Trophoblast cell (in vitro differentiated cells and primary cell): Measurements from ENCODE around the gene FAM20C.
"Not testable (repeated sequence)": the region's sequence is repeated elsewhere in the genome, so short reads cannot be mapped to it uniquely, and the experiment has no call there.

ENCODE experiments used
- DNase-seq, 2 donors: peaks; one replicate each; pipeline ENCODE4 v3.0.0-alpha.2; 2016
- H2AFZ ChIP-seq: 2 replicates; pipeline ENCODE4 v1.6.1; 2013; ENCODE audit warnings: low read length, moderate library complexity, mild to moderate bottlenecking; ENCODE audit not compliant: insufficient read depth, poor library complexity
- H2AK5ac ChIP-seq: 2 replicates; pipeline ENCODE4 v1.6.1; 2013; ENCODE audit warnings: mild to moderate bottlenecking, low read length
- H2BK120ac ChIP-seq: 2 replicates; pipeline ENCODE4 v1.6.1; 2013; ENCODE audit warnings: low read length, mild to moderate bottlenecking, moderate library complexity; ENCODE audit not compliant: insufficient read depth, poor library complexity
- H2BK12ac ChIP-seq: 2 replicates; pipeline ENCODE4 v1.6.1; 2013; ENCODE audit warnings: mild to moderate bottlenecking, low read length, moderate library complexity
- H2BK5ac ChIP-seq: 2 replicates; pipeline ENCODE4 v1.6.1; 2013; ENCODE audit warnings: low read length, low read depth, moderate library complexity, mild to moderate bottlenecking; ENCODE audit not compliant: poor library complexity
- H3K14ac ChIP-seq: 2 replicates; pipeline ENCODE4 v1.6.1; 2013; ENCODE audit warnings: mild to moderate bottlenecking, low read length
- H3K18ac ChIP-seq: 2 replicates; pipeline ENCODE4 v1.6.1; 2013; ENCODE audit warnings: mild to moderate bottlenecking, low read length
- H3K23ac ChIP-seq: 2 replicates; pipeline ENCODE4 v1.6.1; 2013; ENCODE audit warnings: low read length
- H3K27ac ChIP-seq: 2 replicates; pipeline ENCODE4 v1.5.1; 2013; ENCODE audit warnings: low read depth, mild to moderate bottlenecking, inconsistent platforms, low read length, moderate library complexity
- H3K27me3 ChIP-seq: 2 replicates; pipeline ENCODE4 v1.6.1; 2013; ENCODE audit warnings: inconsistent platforms, mild to moderate bottlenecking, low read length, moderate library complexity; ENCODE audit not compliant: insufficient read depth
- H3K36me3 ChIP-seq, 2 experiments: 1 replicate in 1 of 2; 2 replicates in 1 of 2; pipeline ENCODE4 v1.6.1; 2013; ENCODE audit warnings: low read length in 2 of 2, mild to moderate bottlenecking in 2 of 2, moderate library complexity in 1 of 2; ENCODE audit not compliant: insufficient read depth in 2 of 2, control insufficient read depth in 1 of 2
- H3K4ac ChIP-seq: 2 replicates; pipeline ENCODE4 v1.6.1; 2013; ENCODE audit warnings: low read depth, mild to moderate bottlenecking, low read length, moderate library complexity
- H3K4me1 ChIP-seq, 2 experiments: 1 replicate in 1 of 2; 2 replicates in 1 of 2; pipeline ENCODE4 v1.6.1; 2013; ENCODE audit warnings: low read length in 2 of 2, mild to moderate bottlenecking in 2 of 2, moderate library complexity in 1 of 2; ENCODE audit not compliant: insufficient read depth in 2 of 2, control insufficient read depth in 1 of 2
- H3K4me2 ChIP-seq: 2 replicates; pipeline ENCODE4 v1.6.1; 2013; ENCODE audit warnings: inconsistent platforms, mild to moderate bottlenecking, low read length, moderate library complexity
- H3K4me3 ChIP-seq: 2 replicates; pipeline ENCODE4 v1.5.1; 2013; ENCODE audit warnings: mild to moderate bottlenecking, low read depth, low read length, inconsistent platforms
- H3K79me1 ChIP-seq: one replicate; pipeline ENCODE4 v1.6.1; 2013; ENCODE audit warnings: low read length
- H3K79me2 ChIP-seq: 2 replicates; pipeline ENCODE4 v1.6.1; 2013; ENCODE audit warnings: low read length, mild to moderate bottlenecking; ENCODE audit not compliant: control insufficient read depth, insufficient read depth, poor library complexity
- H3K9ac ChIP-seq: 2 replicates; pipeline ENCODE4 v1.6.1; 2013; ENCODE audit warnings: mild to moderate bottlenecking, low read length
- H3K9me3 ChIP-seq: 2 replicates; pipeline ENCODE4 v1.6.1; 2013; ENCODE audit warnings: low read depth, mild to moderate bottlenecking, control low read depth, inconsistent platforms, low read length; ENCODE audit not compliant: insufficient read depth
- H4K12ac ChIP-seq: 2 replicates; pipeline ENCODE4 v1.6.1; 2013; ENCODE audit warnings: low read depth, mild to moderate bottlenecking, low read length, moderate library complexity
- H4K8ac ChIP-seq: 2 replicates; pipeline ENCODE4 v1.6.1; 2013; ENCODE audit warnings: low read depth, mild to moderate bottlenecking, low read length, moderate library complexity
- H4K91ac ChIP-seq: one replicate; pipeline ENCODE4 v1.6.1; 2013; ENCODE audit warnings: low read depth, mild to moderate bottlenecking, low read length, moderate library complexity
- WGBS: extraction: QIAGEN DNeasy Blood & Tissue Kit; methylation state at CpG from one replicate; pipeline ENCODE4 v1.1.7; 2013; ENCODE audit warnings: missing lambda C conversion rate; ENCODE audit not compliant: insufficient read length, insufficient coverage; ENCODE audit errors: extremely low coverage; 5-methylcytosine and 5-hydroxymethylcytosine counted together

The FAM20C gene

GRCh38 chr7:261341-262250 lies 69.2 kb downstream of the FAM20C start:
- H2BK12ac ChIP-seq: no peak overlapping the region
- no peak overlapping the region for H4K91ac ChIP-seq
- H2AFZ ChIP-seq: no peak overlapping the region
- H3K79me1 ChIP-seq: no peaks in the 10 kb centered on the region
- H2AK5ac ChIP-seq: no peak overlapping the region
- no peak overlapping the region for H3K9ac ChIP-seq
- no peak overlapping the region for H3K27ac ChIP-seq
- H3K79me2 ChIP-seq: no peaks in the 10 kb centered on the region
- H4K12ac ChIP-seq: no peak overlapping the region
- WGBS: no CpG with 5 or more reads among the region's 32 CpGs
- H3K23ac ChIP-seq: no peak overlapping the region
- H3K4me3 ChIP-seq: peak overlapping the region; percentile 28
- no peak overlapping the region for H2BK120ac ChIP-seq
- H3K27me3 ChIP-seq: no peaks in the 10 kb centered on the region
- peaks cover 57% of the 10 kb centered on the region for H3K9me3 ChIP-seq
- no peak overlapping the region for H3K4ac ChIP-seq
- H3K18ac ChIP-seq: no peak overlapping the region
- H3K14ac ChIP-seq: no peak overlapping the region
- H2BK5ac ChIP-seq: no peak overlapping the region
- H3K4me1 ChIP-seq: no peaks in the 10 kb centered on the region
- no peak for DNase-seq
- H3K36me3 ChIP-seq: no peaks in the 10 kb centered on the region
- H4K8ac ChIP-seq: no peak overlapping the region
- H3K4me2 ChIP-seq: no peak overlapping the region

- H4K12ac ChIP-seq: no peak overlapping the region
- no peak overlapping the region for H2BK12ac ChIP-seq
- no peaks in the 10 kb centered on the region for H3K79me1 ChIP-seq
- H4K8ac ChIP-seq: no peak overlapping the region
- no peak overlapping the region for H2AK5ac ChIP-seq
- no peak for DNase-seq
- no peak overlapping the region for H2AFZ ChIP-seq
- H3K9ac ChIP-seq: no peak overlapping the region
- no peaks in the 10 kb centered on the region for H3K79me2 ChIP-seq
- no peaks in the 10 kb centered on the region for H3K27me3 ChIP-seq
- H2BK5ac ChIP-seq: no peak overlapping the region
- peak overlapping the region; percentile 56 for H3K4me3 ChIP-seq
- H3K4ac ChIP-seq: no peak overlapping the region
- no peaks in the 10 kb centered on the region for H3K4me1 ChIP-seq
- no peak overlapping the region for H2BK120ac ChIP-seq
- no peak overlapping the region for H3K27ac ChIP-seq
- WGBS: no CpG with 5 or more reads among the region's 9 CpGs
- H3K36me3 ChIP-seq: no peaks in the 10 kb centered on the region
- H3K18ac ChIP-seq: no peak overlapping the region
- no peak overlapping the region for H3K23ac ChIP-seq
- H4K91ac ChIP-seq: no peak overlapping the region
- peaks cover 51% of the 10 kb centered on the region for H3K9me3 ChIP-seq
- no peak overlapping the region for H3K14ac ChIP-seq
- H3K4me2 ChIP-seq: no peak overlapping the region
Measured at GRCh38 chr7:262251-262572, 69.8 kb downstream of the FAM20C start.

GRCh38 chr7:262631-263311 lies 70.4 kb downstream of the FAM20C start:
- peaks cover 48% of the 10 kb centered on the region for H3K9me3 ChIP-seq
- not testable (repeated sequence) for H3K27me3 ChIP-seq, H2AFZ ChIP-seq, H2AK5ac ChIP-seq, H3K4me1 ChIP-seq, H4K8ac ChIP-seq, H2BK5ac ChIP-seq, H3K27ac ChIP-seq, H2BK12ac ChIP-seq, H2BK120ac ChIP-seq, H4K12ac ChIP-seq, H3K4me2 ChIP-seq, H3K14ac ChIP-seq, H4K91ac ChIP-seq, H3K36me3 ChIP-seq, DNase-seq, H3K9ac ChIP-seq, H3K18ac ChIP-seq, H3K79me1 ChIP-seq, H3K79me2 ChIP-seq, H3K4ac ChIP-seq
- peak overlapping the region; percentile 71 for H3K23ac ChIP-seq
- whole genome bisulfite sequencing: no CpG with 5 or more reads among the region's 31 CpGs
- peak overlapping the region; percentile 56 for H3K4me3 ChIP-seq

GRCh38 chr7:263483-264351 lies 71.3 kb downstream of the FAM20C start:
- H3K4me3 ChIP-seq, H2AFZ ChIP-seq, H3K4me1 ChIP-seq, H4K12ac ChIP-seq, H3K18ac ChIP-seq, H3K4ac ChIP-seq, H4K91ac ChIP-seq, H2BK5ac ChIP-seq, H3K27ac ChIP-seq, H2BK12ac ChIP-seq, H3K9ac ChIP-seq, H3K14ac ChIP-seq, H4K8ac ChIP-seq, H3K27me3 ChIP-seq, H3K23ac ChIP-seq, H3K79me1 ChIP-seq, H3K4me2 ChIP-seq, H2AK5ac ChIP-seq, H2BK120ac ChIP-seq, H3K79me2 ChIP-seq, DNase-seq, H3K36me3 ChIP-seq: not testable (repeated sequence)
- H3K9me3 ChIP-seq: peaks cover 46% of the 10 kb centered on the region
- no CpG with 5 or more reads among the region's 37 CpGs for WGBS
